GM19324 (cell line): Measurements from ENCODE around the gene COL4A1.

ENCODE experiments used
- ATAC-seq: cut with Tn5 transposase; IDR thresholded peaks from one replicate; pipeline ENCODE4 v1.9.1; 2021; ENCODE audit warnings: mild to moderate bottlenecking, moderate library complexity; ENCODE audit not compliant: unreplicated experiment, low FRiP score

The COL4A1 gene

DNA sequence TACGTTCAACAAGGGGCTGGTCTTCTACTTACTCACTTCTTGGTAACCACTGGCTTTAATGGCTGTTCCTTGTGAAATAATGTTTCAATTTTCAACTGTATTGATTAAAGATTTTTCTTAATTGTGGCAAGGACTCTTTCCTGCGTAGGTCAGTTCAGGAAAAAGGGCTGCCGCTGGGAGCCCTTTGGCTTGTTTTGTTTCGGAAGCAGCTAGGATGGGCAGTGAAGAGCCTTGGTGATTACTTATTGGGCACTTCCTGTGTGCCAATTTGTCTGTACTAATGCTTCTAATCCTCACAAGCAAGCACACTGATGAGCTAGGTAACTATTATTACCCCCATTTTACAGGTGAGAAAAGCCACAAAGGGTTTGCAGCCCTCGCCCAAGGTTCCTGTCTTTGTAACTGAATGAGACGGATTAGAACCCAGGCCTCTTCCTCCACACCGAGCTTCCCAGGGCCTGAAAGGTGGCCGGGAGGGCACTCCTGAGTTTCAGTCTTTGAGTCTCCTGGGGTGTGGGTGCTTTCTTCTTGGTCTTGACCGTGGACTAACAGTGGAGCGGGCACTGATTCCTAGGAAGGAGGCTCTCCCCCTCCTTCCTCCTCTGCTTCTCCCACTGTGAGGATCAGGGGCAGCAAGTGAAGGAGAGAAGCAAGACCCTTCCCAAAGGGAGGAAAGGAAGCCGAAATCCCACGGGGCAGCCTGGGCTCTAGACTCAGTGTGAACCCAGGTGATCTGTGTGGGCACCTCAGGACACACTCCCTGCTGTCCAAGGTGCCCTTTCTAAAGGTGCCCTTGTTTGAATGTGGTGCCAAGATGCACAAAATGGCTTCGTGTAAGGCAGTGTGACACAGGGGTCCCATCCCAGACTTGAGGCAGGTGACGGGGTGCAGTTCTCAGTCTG, 3.8 kb upstream of the COL4A1 start:
- no peak for ATAC-seq

- ATAC-seq, result no peak
Observed at GRCh38 chr13:110309661-110310524, 2.9 kb upstream of the COL4A1 start.

- ATAC-seq, result no peak
Observed at GRCh38 chr13:110308656-110309359, 1.9 kb upstream of the COL4A1 start.

DNA sequence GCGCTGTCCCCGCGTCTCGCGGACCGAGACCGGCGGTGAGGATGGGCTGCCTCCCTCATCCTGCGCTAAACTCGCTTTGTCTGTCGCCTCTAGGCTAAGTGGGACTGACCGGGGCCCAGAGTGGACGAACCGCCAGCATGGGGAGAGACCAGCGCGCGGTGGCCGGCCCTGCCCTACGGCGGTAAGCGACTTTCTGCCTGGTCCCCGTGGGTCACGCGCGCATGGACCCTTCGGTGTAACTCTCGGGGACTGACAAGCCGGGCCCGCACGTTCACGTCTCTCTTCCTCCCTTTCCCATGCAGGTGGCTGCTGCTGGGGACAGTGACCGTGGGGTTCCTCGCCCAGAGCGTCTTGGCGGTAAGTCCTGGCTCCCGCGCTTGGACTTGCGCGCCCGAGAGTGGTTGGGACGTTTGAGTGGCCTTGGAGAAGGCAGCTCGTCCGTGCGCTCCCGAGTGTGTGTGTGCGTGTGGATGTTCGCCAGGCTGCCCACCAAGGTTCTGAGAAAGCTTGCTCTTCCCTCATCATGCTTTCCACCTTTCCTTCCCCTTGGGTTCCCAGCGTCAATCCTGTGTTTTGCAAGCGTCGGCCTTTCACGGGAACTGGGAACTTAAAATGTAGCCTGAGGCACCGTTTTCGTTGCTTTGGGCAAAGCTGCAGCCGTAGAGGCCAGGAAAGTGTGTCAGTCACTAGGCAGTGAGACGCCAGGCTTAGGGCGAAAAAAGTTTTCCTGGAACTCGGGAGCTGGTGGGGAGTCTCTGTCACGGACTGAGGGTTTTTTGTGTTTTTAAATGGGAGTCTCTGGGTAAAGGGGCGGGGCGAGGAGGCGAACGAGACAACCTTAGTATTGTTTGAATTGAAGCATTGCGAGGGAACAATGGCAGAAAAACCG, 1.1 kb upstream of the COL4A1 start:
- no peak for ATAC-seq

DNA sequence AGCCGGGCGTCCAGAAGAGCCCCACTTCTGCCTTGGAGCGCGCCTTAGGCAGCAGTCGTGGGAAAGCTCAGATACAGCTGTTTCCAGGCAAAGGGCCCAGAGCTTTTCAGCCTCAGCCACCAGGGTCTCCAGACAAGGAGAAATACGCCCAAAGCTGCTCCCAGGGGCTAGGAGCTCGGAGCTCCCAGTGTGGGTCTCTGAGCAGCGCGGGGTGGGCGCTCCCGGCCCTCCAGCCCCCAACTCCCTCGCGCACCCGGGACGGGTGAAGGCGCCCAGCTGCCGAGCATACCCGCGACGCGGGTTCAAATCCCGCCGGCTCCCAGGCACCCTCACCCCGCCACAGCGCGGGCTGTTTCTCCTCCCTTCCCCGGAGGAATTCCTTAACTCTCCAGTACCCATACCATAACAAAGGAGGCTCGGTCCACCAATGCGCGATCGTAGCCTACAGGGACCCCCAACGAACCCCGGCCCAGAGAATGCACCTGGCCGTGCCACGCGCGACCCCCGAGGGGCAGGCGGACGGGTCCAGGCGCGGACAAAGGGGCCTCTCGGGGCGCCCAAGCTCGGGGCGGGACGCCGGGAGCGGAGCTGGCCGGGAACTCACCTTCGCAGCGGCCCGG, 507 bp downstream of the COL4A1 start:
- ATAC-seq, result no peak

DNA sequence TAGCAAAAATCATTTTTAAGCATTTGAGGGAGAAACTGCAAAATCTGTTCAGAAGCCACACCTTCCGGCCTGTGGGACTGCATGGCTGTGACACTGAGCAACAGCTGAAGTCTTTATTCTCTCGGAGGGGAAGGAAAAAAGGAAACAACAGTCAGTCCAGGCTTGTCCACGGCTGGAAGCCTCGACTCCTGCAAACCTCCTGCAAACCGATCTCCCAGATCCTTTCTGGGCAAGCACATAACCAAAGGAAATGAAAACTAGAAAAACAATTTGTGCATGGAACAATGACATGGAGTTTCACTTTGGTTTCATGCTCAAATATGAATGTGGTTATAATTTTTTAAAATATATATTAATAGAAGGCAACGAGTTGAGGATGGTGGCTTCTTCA, 1.0 kb downstream of the COL4A1 start:
- no peak for ATAC-seq

DNA sequence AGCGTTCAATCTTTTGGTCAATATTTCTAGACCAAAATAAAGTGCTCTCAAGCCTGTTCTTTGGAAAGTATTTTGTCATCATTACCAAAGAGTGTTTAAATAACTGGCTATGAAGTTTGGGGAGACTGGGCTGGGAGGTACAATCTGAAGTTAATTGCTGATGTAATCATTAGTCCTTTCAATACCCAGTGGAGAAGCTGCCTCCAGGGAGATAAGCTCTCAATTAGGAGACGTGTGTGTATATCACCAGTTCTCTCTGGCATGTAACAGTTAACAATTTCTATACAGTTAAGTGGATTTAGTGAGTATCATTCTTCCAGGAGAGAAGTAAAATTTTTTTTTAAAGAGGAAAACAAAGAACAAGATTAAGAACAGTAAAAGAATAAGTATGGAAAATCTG, 1.4 kb downstream of the COL4A1 start:
- ATAC-seq, result no peak

GRCh38 chr13:110305001-110305400, 2.0 kb downstream of the COL4A1 start:
- no peak for ATAC-seq

DNA sequence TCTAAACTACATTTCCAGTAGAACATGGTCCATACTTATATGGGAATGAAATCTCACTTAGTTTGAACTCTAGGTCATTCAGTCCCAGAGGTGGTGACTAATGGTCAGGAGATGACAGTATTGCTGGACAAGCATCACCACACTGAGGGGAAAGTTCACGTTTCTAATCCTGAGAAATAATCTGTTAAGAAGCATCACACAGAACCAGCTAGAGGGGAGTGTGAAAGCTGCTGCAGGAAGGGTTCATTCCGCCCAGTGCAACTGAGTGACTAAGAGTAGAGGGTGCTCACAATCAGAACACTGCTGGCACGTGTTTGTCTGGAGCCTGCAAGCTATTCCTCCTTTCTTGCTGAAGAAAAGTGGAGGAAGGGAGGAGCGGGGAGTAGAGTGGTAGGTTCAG, 2.7 kb downstream of the COL4A1 start:
- no peak for ATAC-seq

DNA sequence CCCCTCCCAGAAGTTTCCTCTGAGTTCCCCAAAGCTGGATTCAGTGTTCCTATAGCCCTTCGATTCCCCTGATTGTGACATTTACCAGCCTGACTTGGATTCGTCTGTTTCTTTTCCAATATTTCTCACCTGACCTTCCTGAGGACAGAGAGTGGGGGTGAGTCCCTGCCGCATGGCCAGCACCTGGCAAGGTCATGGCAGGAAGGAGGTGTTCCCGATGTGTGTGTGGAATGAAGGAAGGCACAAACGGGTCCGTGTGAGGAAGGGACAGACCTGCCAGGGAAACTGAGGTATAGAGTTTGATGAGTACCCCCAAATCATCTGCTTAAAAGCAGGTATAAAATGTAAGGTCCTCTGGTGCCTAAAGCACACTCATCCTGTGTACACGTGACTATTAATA, 3.3 kb downstream of the COL4A1 start:
- ATAC-seq, result no peak

DNA sequence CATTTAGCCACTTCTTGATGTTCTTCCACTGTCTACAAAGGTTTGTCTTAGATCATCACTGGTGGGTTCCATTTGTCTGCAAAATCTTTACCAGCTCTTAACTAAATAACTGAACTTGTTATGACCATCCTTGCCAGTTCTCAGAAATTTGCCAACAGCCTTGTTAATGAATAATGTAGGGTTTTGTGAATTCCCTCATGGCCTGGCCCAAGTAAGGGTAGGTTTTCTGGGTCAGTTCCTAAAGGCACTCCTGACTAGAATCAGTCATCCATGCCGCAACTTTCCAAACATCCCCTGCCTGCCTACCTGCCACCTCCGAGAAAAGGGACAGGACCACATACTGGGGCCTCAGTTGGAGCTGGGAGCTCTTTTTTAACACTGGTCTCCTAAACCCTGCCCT, 4.0 kb downstream of the COL4A1 start:
- ATAC-seq, result no peak

DNA sequence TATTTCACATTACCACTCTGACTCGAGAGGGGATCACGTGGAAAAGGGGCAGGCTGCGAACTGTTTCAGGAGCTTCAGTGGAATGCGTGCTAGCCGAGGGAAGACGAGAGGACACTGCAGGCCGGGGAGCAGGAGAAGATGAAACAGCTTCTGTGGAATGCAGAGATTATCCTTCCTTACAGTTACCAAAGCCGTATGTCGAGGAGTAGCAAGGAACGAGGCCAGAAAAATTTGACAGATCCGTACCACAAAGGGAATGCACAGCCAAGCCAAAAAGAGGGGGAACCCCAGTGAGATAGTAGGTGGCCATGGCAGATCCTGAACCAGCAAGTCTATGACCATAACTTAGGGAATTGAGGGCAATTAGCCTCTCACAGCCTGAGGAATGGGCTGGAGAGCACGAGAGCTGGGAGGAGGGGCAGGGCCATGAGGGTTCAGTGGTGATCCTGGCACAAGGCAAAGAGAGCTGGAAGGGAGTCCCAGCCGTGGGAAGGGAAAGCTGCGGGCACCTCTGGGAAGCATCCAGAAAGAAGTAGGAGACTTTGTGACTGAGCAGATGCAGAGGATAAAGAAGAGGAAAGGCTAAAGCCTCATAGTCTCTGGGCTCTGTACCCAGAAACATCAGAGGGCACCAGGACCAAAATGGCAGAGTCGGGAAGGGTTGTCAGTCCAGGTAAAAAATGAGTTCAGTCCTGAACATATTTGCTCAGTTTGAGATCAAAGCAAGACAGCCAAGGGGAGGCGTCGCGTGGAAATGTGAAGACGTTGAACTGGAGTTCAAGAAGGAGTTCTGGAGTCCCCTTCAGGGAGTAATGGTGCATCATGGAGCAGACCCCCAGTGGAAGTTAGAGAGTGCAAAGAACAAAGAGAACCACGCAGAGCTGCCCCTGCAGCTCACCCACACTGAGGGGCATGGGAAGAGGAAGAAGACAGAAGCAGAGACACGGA, 5.1 kb downstream of the COL4A1 start:
- ATAC-seq, result no peak

GRCh38 chr13:110301083-110301482, 5.9 kb downstream of the COL4A1 start:
- no peak for ATAC-seq

DNA sequence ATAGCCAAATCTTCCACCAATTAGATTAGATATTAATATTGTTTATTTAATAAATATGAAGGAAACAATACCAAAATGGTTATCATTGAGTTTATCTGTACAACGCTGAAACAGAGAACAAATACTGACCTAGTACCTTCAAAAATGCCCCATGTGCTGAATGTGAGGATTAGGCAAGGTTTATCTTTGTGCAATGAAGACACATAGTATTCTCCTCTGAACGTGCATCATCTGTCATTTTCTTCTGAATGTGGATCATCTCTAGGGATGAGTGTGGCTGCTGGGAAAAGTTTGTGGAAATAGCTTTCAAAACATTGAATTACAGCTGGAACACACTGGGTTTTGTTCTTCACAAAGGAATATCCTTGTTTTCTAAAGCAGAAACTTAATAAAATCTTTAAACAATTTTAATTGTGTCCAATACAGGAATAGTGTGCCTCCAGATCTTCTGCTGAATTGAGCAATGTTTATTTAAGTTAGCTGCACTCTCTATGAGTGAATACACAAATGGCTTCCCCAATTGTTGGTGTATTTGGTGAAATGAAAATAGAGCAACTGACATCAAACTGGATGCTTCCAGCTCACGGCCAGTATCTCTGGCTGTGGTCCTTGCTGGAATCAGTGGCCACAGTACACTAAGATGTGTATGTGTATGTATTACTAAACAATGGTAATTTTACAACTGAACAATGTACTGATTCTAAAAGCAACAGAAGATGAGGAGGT, 6.7 kb downstream of the COL4A1 start:
- ATAC-seq, result no peak

DNA sequence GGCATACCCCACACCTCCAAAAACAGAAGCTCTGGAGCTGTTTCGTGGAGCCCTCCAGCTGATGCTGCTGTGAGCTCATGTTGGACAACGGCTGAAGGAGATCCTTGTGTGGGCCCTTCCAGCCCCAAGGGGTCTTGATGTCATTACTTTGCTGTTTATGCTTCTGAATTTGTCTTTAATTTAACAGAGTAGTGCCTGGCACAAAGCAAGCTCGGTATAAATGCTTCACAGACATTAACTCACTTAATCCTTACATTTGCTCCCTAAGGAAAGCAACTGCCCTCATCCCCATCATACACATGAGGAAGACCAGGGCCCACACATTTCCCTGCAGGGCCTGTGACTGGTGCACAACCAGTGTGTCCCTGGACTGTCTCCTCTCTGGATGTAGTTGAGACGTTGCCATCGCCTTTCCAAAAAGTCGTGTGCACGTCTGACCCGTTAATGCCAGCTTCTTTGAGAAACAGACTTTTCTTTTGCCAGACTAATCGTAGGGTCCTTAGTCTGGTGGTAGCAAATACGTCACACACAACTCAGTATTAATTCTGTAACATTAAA, 7.6 kb downstream of the COL4A1 start:
- ATAC-seq, result no peak

DNA sequence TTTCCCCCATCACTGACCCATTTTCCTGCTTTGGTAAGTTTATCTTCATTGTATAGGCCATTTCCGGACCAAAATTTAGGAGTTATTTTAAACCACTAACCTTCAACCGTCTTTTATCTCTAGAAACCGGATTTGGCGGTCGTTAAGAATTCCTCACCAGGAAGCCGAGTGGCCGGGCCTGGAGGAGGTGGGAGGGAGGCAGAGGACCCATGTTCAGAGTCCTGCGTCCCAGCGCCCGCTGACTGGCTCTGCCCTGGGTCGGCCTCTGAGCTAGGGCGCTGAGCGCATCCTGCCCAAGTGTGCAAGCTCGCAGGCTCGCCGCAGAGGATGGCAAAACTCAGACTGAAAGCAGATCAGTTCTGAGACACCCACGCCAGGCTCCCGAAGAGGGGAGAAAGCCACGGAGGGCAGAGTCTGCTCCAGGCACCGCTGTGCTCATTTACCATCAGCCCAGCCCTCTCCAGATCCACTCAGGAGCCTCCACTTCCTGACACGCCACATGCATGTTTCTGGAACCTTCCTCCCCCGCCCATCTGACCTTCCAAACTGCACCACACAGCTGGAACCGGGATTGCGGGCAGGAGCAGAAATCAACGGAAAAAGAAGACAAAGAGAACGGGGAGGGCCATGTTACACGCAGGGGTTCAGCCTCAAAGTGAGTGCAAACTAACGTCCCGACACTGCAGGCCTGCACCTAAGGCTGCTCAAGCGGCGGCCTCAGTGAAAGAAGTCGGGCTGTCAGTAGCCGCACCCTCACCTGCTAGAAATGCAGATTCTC, 8.3 kb downstream of the COL4A1 start:
- ATAC-seq, result no peak
